ENCODE results near the gene UGT2B7. TPM values are rescaled to one million over a fixed set of nuclear protein-coding genes. Genes with fewer than 3 reads are reported as not detected.

Gene UGT2B7
- total and polyA plus RNA-seq, 2 of the 13 experiments (the other 11 are each of a cell fraction or from before 2014, with no cell fraction given): 26.8 to 41.8 TPM

DNA sequence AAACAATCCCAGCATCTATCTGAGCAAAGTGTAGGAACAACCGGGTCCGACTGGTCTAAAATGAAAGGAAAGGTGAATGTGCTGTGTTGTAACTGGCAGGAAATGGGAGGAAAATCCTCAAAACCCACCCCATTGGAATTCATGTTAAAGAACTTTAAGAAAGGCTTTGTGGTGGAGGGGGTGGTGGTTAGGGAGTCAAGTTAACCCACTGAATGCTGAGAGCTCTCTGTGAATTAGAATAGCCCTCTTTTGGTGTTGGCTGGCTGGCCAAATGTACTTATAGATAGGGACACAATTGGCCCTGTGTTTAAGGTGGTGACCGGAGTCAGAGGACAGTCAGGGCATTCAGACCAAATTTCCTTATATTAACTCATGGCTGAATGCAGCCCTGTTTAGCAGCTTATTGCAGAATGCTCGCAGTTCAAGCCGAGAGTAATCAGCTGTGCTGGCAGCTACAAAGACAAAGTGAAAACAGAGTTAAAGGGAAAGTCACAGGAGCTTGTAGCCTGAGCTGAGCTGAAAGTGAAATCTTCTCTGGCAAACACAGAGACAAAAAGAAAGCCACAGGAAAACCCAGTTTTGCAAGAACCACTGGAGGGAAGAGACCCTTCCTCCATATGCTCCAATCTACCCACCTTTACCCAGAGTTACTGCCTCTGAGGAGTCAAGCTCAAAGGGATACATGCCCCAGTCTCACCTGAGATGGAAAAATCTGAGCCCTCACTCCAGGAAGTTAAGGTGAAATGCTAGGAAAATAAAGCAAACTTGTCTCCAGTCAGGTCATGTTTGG, 38.5 kb upstream of the UGT2B7 start (continued):
- TF ChIP-seq ZNF605 (CRISPR knock-in tag; IDR thresholded peaks at IDR 0.05): peak; percentile 20; the same call in 1 of the 2 replicates
- peak; percentile 67; the same call in 1 of the 2 replicates for TF ChIP-seq EHMT2 (IDR thresholded peaks at IDR 0.05; ENCODE audit: borderline replicate concordance, low read depth, low read length)
- TF ChIP-seq ARID2 (CRISPR knock-in tag; IDR thresholded peaks at IDR 0.05; ENCODE audit: borderline replicate concordance): peak; percentile 70; the same call in 1 of the 2 replicates
- TF ChIP-seq ZNF264 (CRISPR knock-in tag; IDR thresholded peaks at IDR 0.05): peak; percentile 28; the same call in 1 of the 2 replicates
- TF ChIP-seq SIX4 (CRISPR knock-in tag; IDR thresholded peaks at IDR 0.05): peak; percentile 47; the same call in 1 of the 2 replicates
- TF ChIP-seq KLF16 (CRISPR knock-in tag; IDR thresholded peaks at IDR 0.05): no peak
- TF ChIP-seq ZMYM3 (CRISPR knock-in tag; IDR thresholded peaks at IDR 0.05): 0 out of 2 replicates have a peak, but pooled peaks have one; percentile 22
- TF ChIP-seq, protein P1, sequence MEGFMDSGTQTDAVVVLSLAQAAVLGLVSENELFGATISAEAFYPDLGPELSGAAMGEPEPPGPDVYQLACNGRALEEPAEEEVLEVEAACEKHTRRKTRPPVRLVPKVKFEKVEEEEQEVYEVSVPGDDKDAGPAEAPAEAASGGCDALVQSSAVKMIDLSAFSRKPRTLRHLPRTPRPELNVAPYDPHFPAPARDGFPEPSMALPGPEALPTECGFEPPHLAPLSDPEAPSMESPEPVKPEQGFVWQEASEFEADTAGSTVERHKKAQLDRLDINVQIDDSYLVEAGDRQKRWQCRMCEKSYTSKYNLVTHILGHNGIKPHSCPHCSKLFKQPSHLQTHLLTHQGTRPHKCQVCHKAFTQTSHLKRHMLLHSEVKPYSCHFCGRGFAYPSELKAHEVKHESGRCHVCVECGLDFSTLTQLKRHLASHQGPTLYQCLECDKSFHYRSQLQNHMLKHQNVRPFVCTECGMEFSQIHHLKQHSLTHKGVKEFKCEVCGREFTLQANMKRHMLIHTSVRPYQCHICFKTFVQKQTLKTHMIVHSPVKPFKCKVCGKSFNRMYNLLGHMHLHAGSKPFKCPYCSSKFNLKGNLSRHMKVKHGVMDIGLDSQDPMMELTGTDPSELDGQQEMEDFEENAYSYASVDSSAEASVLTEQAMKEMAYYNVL (CRISPR knock-in tag; IDR thresholded peaks at IDR 0.05; ENCODE audit: borderline replicate concordance): peak; percentile 31; the same call in 1 of the 2 replicates
- 0 out of 2 replicates have a peak, but pooled peaks have one; percentile 21 for TF ChIP-seq GATA4 (IDR thresholded peaks at IDR 0.05; ENCODE audit: borderline replicate concordance, low read depth)
- TF ChIP-seq, protein P2, sequence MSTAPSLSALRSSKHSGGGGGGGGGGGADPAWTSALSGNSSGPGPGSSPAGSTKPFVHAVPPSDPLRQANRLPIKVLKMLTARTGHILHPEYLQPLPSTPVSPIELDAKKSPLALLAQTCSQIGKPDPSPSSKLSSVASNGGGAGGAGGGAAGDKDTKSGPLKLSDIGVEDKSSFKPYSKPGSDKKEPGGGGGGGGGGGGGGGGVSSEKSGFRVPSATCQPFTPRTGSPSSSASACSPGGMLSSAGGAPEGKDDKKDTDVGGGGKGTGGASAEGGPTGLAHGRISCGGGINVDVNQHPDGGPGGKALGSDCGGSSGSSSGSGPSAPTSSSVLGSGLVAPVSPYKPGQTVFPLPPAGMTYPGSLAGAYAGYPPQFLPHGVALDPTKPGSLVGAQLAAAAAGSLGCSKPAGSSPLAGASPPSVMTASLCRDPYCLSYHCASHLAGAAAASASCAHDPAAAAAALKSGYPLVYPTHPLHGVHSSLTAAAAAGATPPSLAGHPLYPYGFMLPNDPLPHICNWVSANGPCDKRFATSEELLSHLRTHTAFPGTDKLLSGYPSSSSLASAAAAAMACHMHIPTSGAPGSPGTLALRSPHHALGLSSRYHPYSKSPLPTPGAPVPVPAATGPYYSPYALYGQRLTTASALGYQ (CRISPR knock-in tag; IDR thresholded peaks at IDR 0.05): peak; percentile 52; the same call in 1 of the 2 replicates
- peak; percentile 72 for TF ChIP-seq ZNF7 (CRISPR knock-in tag; IDR thresholded peaks at IDR 0.05)
- peak; percentile 42; the same call in 1 of the 2 replicates for TF ChIP-seq ZNF292 (CRISPR knock-in tag; IDR thresholded peaks at IDR 0.05; ENCODE audit: borderline replicate concordance, low read depth)
- TF ChIP-seq ZBTB20 (CRISPR knock-in tag; IDR thresholded peaks at IDR 0.05; ENCODE audit: borderline replicate concordance, low read depth): 0 out of 2 replicates have a peak, but pooled peaks have one; percentile 31
- TF ChIP-seq, protein P3, sequence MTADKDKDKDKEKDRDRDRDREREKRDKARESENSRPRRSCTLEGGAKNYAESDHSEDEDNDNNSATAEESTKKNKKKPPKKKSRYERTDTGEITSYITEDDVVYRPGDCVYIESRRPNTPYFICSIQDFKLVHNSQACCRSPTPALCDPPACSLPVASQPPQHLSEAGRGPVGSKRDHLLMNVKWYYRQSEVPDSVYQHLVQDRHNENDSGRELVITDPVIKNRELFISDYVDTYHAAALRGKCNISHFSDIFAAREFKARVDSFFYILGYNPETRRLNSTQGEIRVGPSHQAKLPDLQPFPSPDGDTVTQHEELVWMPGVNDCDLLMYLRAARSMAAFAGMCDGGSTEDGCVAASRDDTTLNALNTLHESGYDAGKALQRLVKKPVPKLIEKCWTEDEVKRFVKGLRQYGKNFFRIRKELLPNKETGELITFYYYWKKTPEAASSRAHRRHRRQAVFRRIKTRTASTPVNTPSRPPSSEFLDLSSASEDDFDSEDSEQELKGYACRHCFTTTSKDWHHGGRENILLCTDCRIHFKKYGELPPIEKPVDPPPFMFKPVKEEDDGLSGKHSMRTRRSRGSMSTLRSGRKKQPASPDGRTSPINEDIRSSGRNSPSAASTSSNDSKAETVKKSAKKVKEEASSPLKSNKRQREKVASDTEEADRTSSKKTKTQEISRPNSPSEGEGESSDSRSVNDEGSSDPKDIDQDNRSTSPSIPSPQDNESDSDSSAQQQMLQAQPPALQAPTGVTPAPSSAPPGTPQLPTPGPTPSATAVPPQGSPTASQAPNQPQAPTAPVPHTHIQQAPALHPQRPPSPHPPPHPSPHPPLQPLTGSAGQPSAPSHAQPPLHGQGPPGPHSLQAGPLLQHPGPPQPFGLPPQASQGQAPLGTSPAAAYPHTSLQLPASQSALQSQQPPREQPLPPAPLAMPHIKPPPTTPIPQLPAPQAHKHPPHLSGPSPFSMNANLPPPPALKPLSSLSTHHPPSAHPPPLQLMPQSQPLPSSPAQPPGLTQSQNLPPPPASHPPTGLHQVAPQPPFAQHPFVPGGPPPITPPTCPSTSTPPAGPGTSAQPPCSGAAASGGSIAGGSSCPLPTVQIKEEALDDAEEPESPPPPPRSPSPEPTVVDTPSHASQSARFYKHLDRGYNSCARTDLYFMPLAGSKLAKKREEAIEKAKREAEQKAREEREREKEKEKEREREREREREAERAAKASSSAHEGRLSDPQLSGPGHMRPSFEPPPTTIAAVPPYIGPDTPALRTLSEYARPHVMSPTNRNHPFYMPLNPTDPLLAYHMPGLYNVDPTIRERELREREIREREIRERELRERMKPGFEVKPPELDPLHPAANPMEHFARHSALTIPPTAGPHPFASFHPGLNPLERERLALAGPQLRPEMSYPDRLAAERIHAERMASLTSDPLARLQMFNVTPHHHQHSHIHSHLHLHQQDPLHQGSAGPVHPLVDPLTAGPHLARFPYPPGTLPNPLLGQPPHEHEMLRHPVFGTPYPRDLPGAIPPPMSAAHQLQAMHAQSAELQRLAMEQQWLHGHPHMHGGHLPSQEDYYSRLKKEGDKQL (CRISPR knock-in tag; IDR thresholded peaks at IDR 0.05; ENCODE audit: low read depth): no peak
- no peak for TF ChIP-seq TOE1 (CRISPR knock-in tag; IDR thresholded peaks at IDR 0.05)
- TF ChIP-seq SIX1 (CRISPR knock-in tag; IDR thresholded peaks at IDR 0.05; ENCODE audit: borderline replicate concordance): no peak
- TF ChIP-seq RBAK (CRISPR knock-in tag; IDR thresholded peaks at IDR 0.05): 0 out of 2 replicates have a peak, but pooled peaks have one; percentile 25
- TF ChIP-seq GATAD2A (CRISPR knock-in tag; IDR thresholded peaks at IDR 0.05): peak; percentile 56; the same call in 1 of the 2 replicates
- peak; percentile 52; the same call in 1 of the 2 replicates for TF ChIP-seq KMT2B (CRISPR knock-in tag; IDR thresholded peaks at IDR 0.05)
- no peak for TF ChIP-seq ZNF547 (CRISPR knock-in tag; IDR thresholded peaks at IDR 0.05)
